Vagina (tissue), 2 donors: Measurements from ENCODE around the gene EMID1. TPM values are rescaled to one million over a fixed set of nuclear protein-coding genes. Genes with fewer than 3 reads are reported as not detected.
A peak's percentile ranks its signal among the peaks of the same experiment; 100 is the strongest.

ENCODE experiments used
- DNase-seq, 2 donors: peaks; one replicate each; pipeline ENCODE4 v3.0.0-alpha.2; 2017; ENCODE audit errors: extremely low spot score in 2 of 2
- H3K27ac ChIP-seq: fragments of 200-600 bp; sonication (generic); one replicate; pipeline ENCODE4 v1.5.1; 2019
- H3K27me3 ChIP-seq: fragments of 200-600 bp; sonication (generic); one replicate; pipeline ENCODE4 v1.5.1; 2019
- H3K36me3 ChIP-seq, 2 donors: fragments of 200-600 bp; sonication (generic); one replicate each; pipeline ENCODE4 v1.5.1; 2017 to 2019
- H3K4me1 ChIP-seq: fragments of 200-600 bp; sonication (generic); one replicate; pipeline ENCODE4 v1.5.1; 2019
- H3K4me3 ChIP-seq, 2 donors: fragments of 200-600 bp; sonication (generic); 1 replicate in 1 of 2; 2 replicates in 1 of 2; pipeline ENCODE4 v1.5.1; 2016 to 2019
- H3K9me3 ChIP-seq: fragments of 200-600 bp; sonication (generic); one replicate; pipeline ENCODE4 v1.5.1; 2019
- CTCF ChIP-seq, 3 experiments: fragments of 450-650 bp in 2 of 3; fragments of 200-600 bp in 1 of 3; sonication (generic) in 1 of 3; IDR thresholded peaks; one replicate each; pipeline ENCODE4 v1.5.1; 2017 to 2019; ENCODE audit warnings: antibody characterized with exemption in 3 of 3, mild to moderate bottlenecking in 2 of 3, moderate library complexity in 2 of 3
- POLR2A ChIP-seq, 2 donors: fragments of 450-650 bp; IDR thresholded peaks; one replicate each; pipeline ENCODE4 v1.6.1; 2017; ENCODE audit warnings: antibody characterized with exemption in 2 of 2, mild to moderate bottlenecking in 2 of 2, moderate library complexity in 2 of 2
- POLR2AphosphoS5 ChIP-seq, 2 donors: sonication (generic); formaldehyde crosslinking; IDR thresholded peaks; one replicate each; pipeline ENCODE4 v1.9.0; 2017; ENCODE audit warnings: antibody characterized with exemption in 2 of 2, mild to moderate bottlenecking in 2 of 2, low read depth in 1 of 2; ENCODE audit not compliant: insufficient read depth in 1 of 2
- intact Hi-C: fragments of 100-400 bp; cut with DNase I; formaldehyde crosslinking; loops from one replicate; pipeline ENCODE4 v1.15.1; 2023
- total RNA-seq: library from RNA; depleted of rRNA; stranded (reverse); fragments of >200 nt; gene quantifications from one replicate; pipeline ENCODE4 v1.2.3, GENCODE V29; 2016

EMID1 gene
- total RNA-seq, 1 donor from 2014 or later: 2.5 TPM

GRCh38 chr22:29290061-29290460 lies 84.4 kb downstream of the EMID1 start:
- Histone ChIP-seq H3K4me1 (no peaks in the 10 kb centered on the region), H3K27ac (no peak overlapping the region), H3K4me3 (no peak overlapping the region), H3K36me3 (peaks cover 0 to 94% of the 10 kb centered on the region in 2 donors), H3K27me3 (no peaks in the 10 kb centered on the region), H3K9me3 (no peaks in the 10 kb centered on the region)
- TF ChIP-seq CTCF (IDR thresholded peaks at IDR 0.05): no peak
- no peak for TF ChIP-seq POLR2AphosphoS5 (IDR thresholded peaks at IDR 0.05; ENCODE audit: insufficient read depth in 1 of 2, low read depth in 1 of 2)
- TF ChIP-seq POLR2A (IDR thresholded peaks at IDR 0.05): no peak
- intact Hi-C loops: no loop called here
- DNase-seq: no peak

DNA sequence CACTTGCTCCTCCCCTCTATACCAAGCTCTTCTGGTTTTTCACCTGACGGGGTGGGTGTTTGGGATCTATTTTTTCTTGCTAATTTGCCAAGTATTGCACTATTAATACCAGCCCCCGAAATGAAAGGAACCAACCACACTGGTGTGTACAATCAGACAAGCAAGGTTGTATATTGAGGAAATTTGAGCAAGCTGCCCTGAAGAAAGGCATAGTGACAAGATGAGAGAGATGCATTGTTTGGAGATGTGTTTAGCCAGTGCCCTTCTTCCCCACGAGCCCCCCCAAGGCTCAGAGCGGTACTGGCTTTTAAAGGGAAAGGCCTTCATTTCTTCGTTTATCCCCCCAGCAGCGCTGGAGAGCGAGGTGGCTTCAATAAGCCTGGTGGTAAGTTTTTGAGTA lies 85.5 kb downstream of the EMID1 start:
- Histone ChIP-seq H3K9me3 (no peaks in the 10 kb centered on the region), H3K27me3 (no peaks in the 10 kb centered on the region), H3K4me1 (no peaks in the 10 kb centered on the region), H3K36me3 (peaks cover 0 to 94% of the 10 kb centered on the region in 2 donors), H3K4me3 (no peak overlapping the region), H3K27ac (no peak overlapping the region)
- DNase-seq: no peak
- TF ChIP-seq POLR2A (IDR thresholded peaks at IDR 0.05): no peak
- TF ChIP-seq CTCF (IDR thresholded peaks at IDR 0.05): no peak
- no peak for TF ChIP-seq POLR2AphosphoS5 (IDR thresholded peaks at IDR 0.05; ENCODE audit: insufficient read depth in 1 of 2, low read depth in 1 of 2)
- intact Hi-C loops: no loop called here

DNA sequence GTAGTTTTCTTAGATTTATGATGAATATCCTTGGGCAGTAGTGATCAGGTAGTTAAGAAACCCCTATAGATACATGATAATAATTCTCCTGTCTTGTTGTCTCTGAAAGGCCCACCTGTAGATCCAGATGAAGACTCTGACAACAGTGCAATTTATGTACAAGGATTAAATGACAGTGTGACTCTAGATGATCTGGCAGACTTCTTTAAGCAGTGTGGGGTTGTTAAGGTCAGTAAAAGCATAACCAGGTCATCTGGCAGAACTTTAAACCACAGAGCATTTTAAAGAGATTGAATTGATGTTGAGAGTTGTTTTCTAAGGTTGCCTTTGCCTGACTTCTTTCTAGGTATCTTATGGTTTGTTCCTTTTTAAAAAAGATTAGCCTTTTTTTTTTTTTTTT lies 86.7 kb downstream of the EMID1 start:
- Histone ChIP-seq H3K4me1 (no peaks in the 10 kb centered on the region), H3K36me3 (peaks cover 0 to 94% of the 10 kb centered on the region in 2 donors), H3K27me3 (no peaks in the 10 kb centered on the region), H3K27ac (no peak overlapping the region), H3K9me3 (no peaks in the 10 kb centered on the region), H3K4me3 (no peak overlapping the region)
- TF ChIP-seq POLR2AphosphoS5 (IDR thresholded peaks at IDR 0.05; ENCODE audit: insufficient read depth in 1 of 2, low read depth in 1 of 2) (no peak), POLR2A (IDR thresholded peaks at IDR 0.05) (no peak), CTCF (IDR thresholded peaks at IDR 0.05) (no peak)
- no peak for DNase-seq
- intact Hi-C loops: no loop called here

GRCh38 chr22:29298641-29299040 lies 92.9 kb downstream of the EMID1 start:
- no peak overlapping the region for H3K4me3 ChIP-seq
- peaks cover 2 to 63% of the 10 kb centered on the region in 2 donors for H3K36me3 ChIP-seq
- no peaks in the 10 kb centered on the region for H3K9me3 ChIP-seq
- DNase-seq: no peak
- intact Hi-C loops: no loop called here
- H3K4me1 ChIP-seq: no peaks in the 10 kb centered on the region
- H3K27me3 ChIP-seq: no peaks in the 10 kb centered on the region
- no peak overlapping the region for H3K27ac ChIP-seq
- TF ChIP-seq POLR2AphosphoS5 (IDR thresholded peaks at IDR 0.05; ENCODE audit: insufficient read depth in 1 of 2, low read depth in 1 of 2): no peak
- TF ChIP-seq CTCF (IDR thresholded peaks at IDR 0.05): no peak
- TF ChIP-seq POLR2A (IDR thresholded peaks at IDR 0.05): no peak

DNA sequence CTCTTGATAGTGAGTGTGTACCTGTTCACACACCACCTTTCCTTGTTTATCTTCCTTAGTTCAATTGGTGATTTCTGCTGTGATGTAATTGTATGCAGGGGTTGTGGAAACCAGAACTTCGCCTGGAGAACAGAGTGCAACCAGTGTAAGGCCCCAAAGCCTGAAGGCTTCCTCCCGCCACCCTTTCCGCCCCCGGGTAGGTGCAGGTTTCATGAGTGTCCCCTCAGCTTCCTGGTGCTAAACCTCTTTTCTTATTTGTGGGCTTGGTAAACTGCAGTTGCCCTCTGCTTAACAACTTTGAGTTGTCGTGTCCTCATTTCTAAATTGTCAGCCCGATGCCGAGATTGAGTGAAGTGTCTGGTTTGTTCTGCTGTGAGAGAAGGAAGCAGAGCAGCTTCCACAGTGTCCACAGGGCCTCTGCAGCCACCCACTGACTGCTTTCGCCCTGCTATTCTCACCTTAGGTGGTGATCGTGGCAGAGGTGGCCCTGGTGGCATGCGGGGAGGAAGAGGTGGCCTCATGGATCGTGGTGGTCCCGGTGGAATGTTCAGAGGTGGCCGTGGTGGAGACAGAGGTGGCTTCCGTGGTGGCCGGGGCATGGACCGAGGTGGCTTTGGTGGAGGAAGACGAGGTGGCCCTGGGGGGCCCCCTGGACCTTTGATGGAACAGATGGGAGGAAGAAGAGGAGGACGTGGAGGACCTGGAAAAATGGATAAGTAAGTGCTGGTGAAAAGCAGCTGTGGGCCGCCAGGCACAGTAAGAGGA lies 93.6 kb downstream of the EMID1 start:
- Histone ChIP-seq H3K4me1 (no peaks in the 10 kb centered on the region), H3K4me3 (no peak overlapping the region), H3K27ac (no peak overlapping the region), H3K27me3 (no peaks in the 10 kb centered on the region), H3K9me3 (no peaks in the 10 kb centered on the region), H3K36me3 (peaks cover 2 to 56% of the 10 kb centered on the region in 2 donors)
- DNase-seq: peak in 1 of 2 donors; percentile 96
- intact Hi-C loops: no loop called here
- no peak for TF ChIP-seq CTCF (IDR thresholded peaks at IDR 0.05)
